HG03135 (cell line): ENCODE data around the gene SUPT20H.
"Not testable (repeated sequence)": the region's sequence is repeated elsewhere in the genome, so short reads cannot be mapped to it uniquely, and the experiment has no call there.

Source experiments
- ATAC-seq: cut with Tn5 transposase; IDR thresholded peaks from one replicate; pipeline ENCODE4 v1.9.1; 2021; ENCODE audit warnings: mild to moderate bottlenecking, moderate library complexity; ENCODE audit not compliant: unreplicated experiment

The SUPT20H gene

GRCh38 chr13:37070145-37070695 is 10.7 kb upstream of the SUPT20H start:
- no peak for ATAC-seq

GRCh38 chr13:37069597-37070103 is 10.2 kb upstream of the SUPT20H start:
- no peak for ATAC-seq

- no peak for ATAC-seq
Measured at GRCh38 chr13:37068962-37069361, 9.5 kb upstream of the SUPT20H start.

- ATAC-seq = no peak
Measured at GRCh38 chr13:37067874-37068273, 8.4 kb upstream of the SUPT20H start.

GRCh38 chr13:37065890-37066526 is 6.5 kb upstream of the SUPT20H start:
- no peak for ATAC-seq

- ATAC-seq = peak; percentile 25
Measured at GRCh38 chr13:37059848-37060192, 332 bp upstream of the SUPT20H start.

GRCh38 chr13:37056228-37056627 is 3.3 kb downstream of the SUPT20H start:
- not testable (repeated sequence) for ATAC-seq

GRCh38 chr13:37053111-37053510 is 6.4 kb downstream of the SUPT20H start:
- not testable (repeated sequence) for ATAC-seq

GRCh38 chr13:37049810-37050209 is 9.7 kb downstream of the SUPT20H start:
- ATAC-seq = no peak

- ATAC-seq = no peak
Measured at GRCh38 chr13:37047846-37048245, 11.6 kb downstream of the SUPT20H start.

- no peak for ATAC-seq
Measured at GRCh38 chr13:37047032-37047431, 12.5 kb downstream of the SUPT20H start.

- ATAC-seq = no peak
Measured at GRCh38 chr13:37046062-37046461, 13.4 kb downstream of the SUPT20H start.

GRCh38 chr13:37040789-37041188 is 18.7 kb downstream of the SUPT20H start:
- no peak for ATAC-seq

- no peak for ATAC-seq
Measured at GRCh38 chr13:37039896-37040295, 19.6 kb downstream of the SUPT20H start.

GRCh38 chr13:37037241-37037640 is 22.2 kb downstream of the SUPT20H start:
- no peak for ATAC-seq

- no peak for ATAC-seq
Measured at GRCh38 chr13:37029617-37030016, 29.9 kb downstream of the SUPT20H start.

GRCh38 chr13:37027639-37028038 is 31.8 kb downstream of the SUPT20H start:
- ATAC-seq = no peak

- ATAC-seq = no peak
Measured at GRCh38 chr13:37026771-37027170, 32.7 kb downstream of the SUPT20H start.

GRCh38 chr13:37023871-37024270 is 35.6 kb downstream of the SUPT20H start:
- no peak for ATAC-seq

GRCh38 chr13:37014609-37015008 is 44.9 kb downstream of the SUPT20H start:
- ATAC-seq = no peak

- no peak for ATAC-seq
Measured at GRCh38 chr13:37011788-37012187, 47.7 kb downstream of the SUPT20H start.

- no peak for ATAC-seq
Measured at GRCh38 chr13:37011002-37011401, 48.5 kb downstream of the SUPT20H start.

- no peak for ATAC-seq
Measured at GRCh38 chr13:37010424-37010823, 49.1 kb downstream of the SUPT20H start.
